ENCODE results near the gene C6orf47. TPM values are rescaled to one million over a fixed set of nuclear protein-coding genes. Genes with fewer than 3 reads are reported as not detected.
A peak's percentile ranks its signal among the peaks of the same experiment; 100 is the strongest.

The C6orf47 gene
- total and polyA plus RNA-seq, 2 of the 13 experiments (the other 11 are each of a cell fraction or from before 2014, with no cell fraction given) = 1.7 to 18.1 TPM

DNA sequence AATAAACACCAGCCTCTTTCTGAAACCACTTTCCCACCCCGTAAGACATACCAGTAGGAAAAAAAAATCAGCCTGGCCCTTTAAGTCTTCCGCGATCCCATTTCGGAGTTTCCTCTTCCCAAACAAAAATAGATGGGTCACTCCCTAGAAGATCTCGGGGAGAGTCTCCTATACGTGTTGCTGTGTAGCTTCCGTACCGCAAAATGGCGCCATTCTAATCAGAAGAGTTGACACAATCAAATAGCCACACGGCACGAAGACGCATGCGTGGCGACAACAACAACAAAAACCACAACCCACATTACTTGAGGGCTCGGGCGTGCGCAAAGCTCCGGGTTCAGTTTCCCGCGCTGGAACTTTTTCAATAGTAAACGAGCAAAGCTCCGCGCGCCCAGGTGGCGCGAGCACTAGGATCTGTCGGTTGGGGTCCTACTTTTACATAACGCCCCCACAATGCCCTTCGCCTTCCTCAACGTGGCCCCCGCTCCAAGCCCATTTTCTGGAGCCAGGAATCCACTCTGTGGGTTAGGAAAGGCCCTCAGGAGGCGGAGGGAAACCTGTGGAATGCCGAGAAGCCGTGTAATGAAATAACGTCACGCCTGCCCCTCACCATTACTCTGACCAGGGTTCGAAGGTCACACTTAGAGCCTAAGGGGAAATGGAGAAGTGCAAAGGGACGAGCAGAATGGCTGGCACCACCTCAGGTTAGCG is 4.4 kb upstream of the C6orf47 start, which contains the start of gene GPANK1 (continued):
- TF ChIP-seq, protein P1, sequence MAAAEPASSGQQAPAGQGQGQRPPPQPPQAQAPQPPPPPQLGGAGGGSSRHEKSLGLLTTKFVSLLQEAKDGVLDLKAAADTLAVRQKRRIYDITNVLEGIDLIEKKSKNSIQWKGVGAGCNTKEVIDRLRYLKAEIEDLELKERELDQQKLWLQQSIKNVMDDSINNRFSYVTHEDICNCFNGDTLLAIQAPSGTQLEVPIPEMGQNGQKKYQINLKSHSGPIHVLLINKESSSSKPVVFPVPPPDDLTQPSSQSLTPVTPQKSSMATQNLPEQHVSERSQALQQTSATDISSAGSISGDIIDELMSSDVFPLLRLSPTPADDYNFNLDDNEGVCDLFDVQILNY (CRISPR knock-in tag; conservative IDR thresholded peaks at IDR 0.05) = peak; percentile 89; the same call in 1 of the 2 replicates
- TF ChIP-seq, protein P2, sequence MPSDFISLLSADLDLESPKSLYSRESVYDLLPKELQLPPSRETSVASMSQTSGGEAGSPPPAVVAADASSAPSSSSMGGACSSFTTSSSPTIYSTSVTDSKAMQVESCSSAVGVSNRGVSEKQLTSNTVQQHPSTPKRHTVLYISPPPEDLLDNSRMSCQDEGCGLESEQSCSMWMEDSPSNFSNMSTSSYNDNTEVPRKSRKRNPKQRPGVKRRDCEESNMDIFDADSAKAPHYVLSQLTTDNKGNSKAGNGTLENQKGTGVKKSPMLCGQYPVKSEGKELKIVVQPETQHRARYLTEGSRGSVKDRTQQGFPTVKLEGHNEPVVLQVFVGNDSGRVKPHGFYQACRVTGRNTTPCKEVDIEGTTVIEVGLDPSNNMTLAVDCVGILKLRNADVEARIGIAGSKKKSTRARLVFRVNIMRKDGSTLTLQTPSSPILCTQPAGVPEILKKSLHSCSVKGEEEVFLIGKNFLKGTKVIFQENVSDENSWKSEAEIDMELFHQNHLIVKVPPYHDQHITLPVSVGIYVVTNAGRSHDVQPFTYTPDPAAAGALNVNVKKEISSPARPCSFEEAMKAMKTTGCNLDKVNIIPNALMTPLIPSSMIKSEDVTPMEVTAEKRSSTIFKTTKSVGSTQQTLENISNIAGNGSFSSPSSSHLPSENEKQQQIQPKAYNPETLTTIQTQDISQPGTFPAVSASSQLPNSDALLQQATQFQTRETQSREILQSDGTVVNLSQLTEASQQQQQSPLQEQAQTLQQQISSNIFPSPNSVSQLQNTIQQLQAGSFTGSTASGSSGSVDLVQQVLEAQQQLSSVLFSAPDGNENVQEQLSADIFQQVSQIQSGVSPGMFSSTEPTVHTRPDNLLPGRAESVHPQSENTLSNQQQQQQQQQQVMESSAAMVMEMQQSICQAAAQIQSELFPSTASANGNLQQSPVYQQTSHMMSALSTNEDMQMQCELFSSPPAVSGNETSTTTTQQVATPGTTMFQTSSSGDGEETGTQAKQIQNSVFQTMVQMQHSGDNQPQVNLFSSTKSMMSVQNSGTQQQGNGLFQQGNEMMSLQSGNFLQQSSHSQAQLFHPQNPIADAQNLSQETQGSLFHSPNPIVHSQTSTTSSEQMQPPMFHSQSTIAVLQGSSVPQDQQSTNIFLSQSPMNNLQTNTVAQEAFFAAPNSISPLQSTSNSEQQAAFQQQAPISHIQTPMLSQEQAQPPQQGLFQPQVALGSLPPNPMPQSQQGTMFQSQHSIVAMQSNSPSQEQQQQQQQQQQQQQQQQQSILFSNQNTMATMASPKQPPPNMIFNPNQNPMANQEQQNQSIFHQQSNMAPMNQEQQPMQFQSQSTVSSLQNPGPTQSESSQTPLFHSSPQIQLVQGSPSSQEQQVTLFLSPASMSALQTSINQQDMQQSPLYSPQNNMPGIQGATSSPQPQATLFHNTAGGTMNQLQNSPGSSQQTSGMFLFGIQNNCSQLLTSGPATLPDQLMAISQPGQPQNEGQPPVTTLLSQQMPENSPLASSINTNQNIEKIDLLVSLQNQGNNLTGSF (CRISPR knock-in tag; IDR thresholded peaks at IDR 0.05) = peak; percentile 80; the same call in 1 of the 2 replicates
- TF ChIP-seq ZNF251 (CRISPR knock-in tag; IDR thresholded peaks at IDR 0.05) (peak; percentile 68; the same call in 1 of the 2 replicates), ZNF619 (CRISPR knock-in tag; IDR thresholded peaks at IDR 0.05) (no peak), SYNCRIP (IDR thresholded peaks at IDR 0.05; ENCODE audit: insufficient read depth, low read depth, low read length) (no peak), BHLHE40 (IDR thresholded peaks at IDR 0.05; ENCODE audit: low read length) (peak; percentile 23; the same call in 1 of the 2 replicates), HOXA3 (CRISPR knock-in tag; IDR thresholded peaks at IDR 0.05) (peak; percentile 73), ZNF136 (CRISPR knock-in tag; IDR thresholded peaks at IDR 0.05; ENCODE audit: low read depth) (peak; percentile 81), ZNF879 (CRISPR knock-in tag; IDR thresholded peaks at IDR 0.05) (no peak), SIX4 (CRISPR knock-in tag; IDR thresholded peaks at IDR 0.05) (no peak), ZSCAN9 (CRISPR knock-in tag; IDR thresholded peaks at IDR 0.05; ENCODE audit: borderline replicate concordance) (no peak; the same call in 1 of the 2 replicates), CC2D1A (CRISPR knock-in tag; IDR thresholded peaks at IDR 0.05) (peak; percentile 82; the same call in 1 of the 2 replicates), ZNF678 (CRISPR knock-in tag; IDR thresholded peaks at IDR 0.05) (peak; percentile 15; the same call in 1 of the 2 replicates), POLR2G (IDR thresholded peaks at IDR 0.05; ENCODE audit: low read depth, low read length) (peak; percentile 76), ZNF570 (CRISPR knock-in tag; IDR thresholded peaks at IDR 0.05; ENCODE audit: borderline replicate concordance) (no peak), PCBP1 (IDR thresholded peaks at IDR 0.05; ENCODE audit: borderline replicate concordance, low read depth, low read length) (no peak)
- TF ChIP-seq, protein P3, sequence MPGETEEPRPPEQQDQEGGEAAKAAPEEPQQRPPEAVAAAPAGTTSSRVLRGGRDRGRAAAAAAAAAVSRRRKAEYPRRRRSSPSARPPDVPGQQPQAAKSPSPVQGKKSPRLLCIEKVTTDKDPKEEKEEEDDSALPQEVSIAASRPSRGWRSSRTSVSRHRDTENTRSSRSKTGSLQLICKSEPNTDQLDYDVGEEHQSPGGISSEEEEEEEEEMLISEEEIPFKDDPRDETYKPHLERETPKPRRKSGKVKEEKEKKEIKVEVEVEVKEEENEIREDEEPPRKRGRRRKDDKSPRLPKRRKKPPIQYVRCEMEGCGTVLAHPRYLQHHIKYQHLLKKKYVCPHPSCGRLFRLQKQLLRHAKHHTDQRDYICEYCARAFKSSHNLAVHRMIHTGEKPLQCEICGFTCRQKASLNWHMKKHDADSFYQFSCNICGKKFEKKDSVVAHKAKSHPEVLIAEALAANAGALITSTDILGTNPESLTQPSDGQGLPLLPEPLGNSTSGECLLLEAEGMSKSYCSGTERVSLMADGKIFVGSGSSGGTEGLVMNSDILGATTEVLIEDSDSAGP (CRISPR knock-in tag; IDR thresholded peaks at IDR 0.05; ENCODE audit: borderline replicate concordance) = no peak; the same call in 1 of the 2 replicates
- TF ChIP-seq, protein P4, sequence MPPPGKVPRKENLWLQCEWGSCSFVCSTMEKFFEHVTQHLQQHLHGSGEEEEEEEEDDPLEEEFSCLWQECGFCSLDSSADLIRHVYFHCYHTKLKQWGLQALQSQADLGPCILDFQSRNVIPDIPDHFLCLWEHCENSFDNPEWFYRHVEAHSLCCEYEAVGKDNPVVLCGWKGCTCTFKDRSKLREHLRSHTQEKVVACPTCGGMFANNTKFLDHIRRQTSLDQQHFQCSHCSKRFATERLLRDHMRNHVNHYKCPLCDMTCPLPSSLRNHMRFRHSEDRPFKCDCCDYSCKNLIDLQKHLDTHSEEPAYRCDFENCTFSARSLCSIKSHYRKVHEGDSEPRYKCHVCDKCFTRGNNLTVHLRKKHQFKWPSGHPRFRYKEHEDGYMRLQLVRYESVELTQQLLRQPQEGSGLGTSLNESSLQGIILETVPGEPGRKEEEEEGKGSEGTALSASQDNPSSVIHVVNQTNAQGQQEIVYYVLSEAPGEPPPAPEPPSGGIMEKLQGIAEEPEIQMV (CRISPR knock-in tag; IDR thresholded peaks at IDR 0.05; ENCODE audit: low read depth) = peak; percentile 58; the same call in 1 of the 2 replicates

Measured in HepG2 (cell line).